Uterus (tissue), 2 donors: ENCODE measurements around the gene DPP6.

Source experiments
- CTCF ChIP-seq, 4 experiments: fragments of 200-600 bp in 2 of 4; fragments of 450-650 bp in 2 of 4; sonication (generic) in 2 of 4; IDR thresholded peaks; one replicate each; pipeline ENCODE4 v1.5.1; 2016 to 2019; ENCODE audit warnings: antibody characterized with exemption in 4 of 4, mild to moderate bottlenecking in 2 of 4, moderate library complexity in 1 of 4
- POLR2A ChIP-seq, 2 donors: fragments of 450-650 bp; IDR thresholded peaks; one replicate each; pipeline ENCODE4 v1.6.1; 2016; ENCODE audit warnings: antibody characterized with exemption in 2 of 2, mild to moderate bottlenecking in 1 of 2, moderate library complexity in 1 of 2

GRCh38 chr7:154916856-154917807 lies 864.9 kb downstream of the DPP6 start:
- TF ChIP-seq CTCF (IDR thresholded peaks at IDR 0.05) (no peak), POLR2A (IDR thresholded peaks at IDR 0.05) (no peak)
